Left renal pelvis (tissue), 4 donors: Measurements from ENCODE around the gene PRMT7. TPM values are rescaled to one million over a fixed set of nuclear protein-coding genes. Genes with fewer than 3 reads are reported as not detected.
"Not testable (repeated sequence)": the region's sequence is repeated elsewhere in the genome, so short reads cannot be mapped to it uniquely, and the experiment has no call there.

Source experiments
- DNase-seq, 4 donors: peaks; one replicate each; pipeline ENCODE4 v3.0.0-alpha.2; 2013; ENCODE audit warnings: low read depth in 4 of 4, low spot score in 3 of 4
- polyA plus RNA-seq, 4 donors: library from polyadenylated mRNA; unstranded; fragments of 120-200 nt; gene quantifications; one replicate each; pipeline ENCODE4 v1.2.1, GENCODE V29; 2013; ENCODE audit not compliant: insufficient read length in 4 of 4

The PRMT7 gene
- polyA plus RNA-seq, 4 donors, result 46.3 to 66.6 (median 53.2) TPM

GRCh38 chr16:68283801-68284598 lies 26.8 kb upstream of the PRMT7 start:
- no peak for DNase-seq

- no peak for DNase-seq
These were observed 26.0 kb upstream of the PRMT7 start for GRCh38 chr16:68284847-68285246.

- DNase-seq, result no peak
These were observed 25.1 kb upstream of the PRMT7 start for GRCh38 chr16:68285683-68286082.

GRCh38 chr16:68286153-68287074 lies 24.4 kb upstream of the PRMT7 start:
- DNase-seq, result no peak

- no peak for DNase-seq
These were observed 23.3 kb upstream of the PRMT7 start for GRCh38 chr16:68287276-68288251.

- no peak for DNase-seq
These were observed 22.6 kb upstream of the PRMT7 start for GRCh38 chr16:68288252-68288650.

GRCh38 chr16:68288796-68289195 lies 22.0 kb upstream of the PRMT7 start:
- DNase-seq, result not testable (repeated sequence)

GRCh38 chr16:68289202-68289601 lies 21.6 kb upstream of the PRMT7 start:
- DNase-seq, result no peak

GRCh38 chr16:68289621-68290329 lies 21.0 kb upstream of the PRMT7 start:
- no peak for DNase-seq

GRCh38 chr16:68290450-68290849 lies 20.4 kb upstream of the PRMT7 start:
- no peak for DNase-seq

- DNase-seq, result no peak
These were observed 19.6 kb upstream of the PRMT7 start for GRCh38 chr16:68291227-68291626.

- DNase-seq, result no peak
These were observed 18.4 kb upstream of the PRMT7 start for GRCh38 chr16:68292425-68292824.

GRCh38 chr16:68296291-68296690 lies 14.5 kb upstream of the PRMT7 start:
- no peak for DNase-seq

GRCh38 chr16:68296693-68297092 lies 14.1 kb upstream of the PRMT7 start:
- DNase-seq, result no peak

GRCh38 chr16:68297908-68298307 lies 12.9 kb upstream of the PRMT7 start:
- no peak for DNase-seq

GRCh38 chr16:68298312-68298711 lies 12.5 kb upstream of the PRMT7 start:
- no peak for DNase-seq

GRCh38 chr16:68298907-68299561 lies 11.8 kb upstream of the PRMT7 start:
- DNase-seq, result no peak

GRCh38 chr16:68299571-68300453 lies 11.0 kb upstream of the PRMT7 start:
- no peak for DNase-seq
